ENCODE data around the gene NUP188.

NUP188 gene

DNA sequence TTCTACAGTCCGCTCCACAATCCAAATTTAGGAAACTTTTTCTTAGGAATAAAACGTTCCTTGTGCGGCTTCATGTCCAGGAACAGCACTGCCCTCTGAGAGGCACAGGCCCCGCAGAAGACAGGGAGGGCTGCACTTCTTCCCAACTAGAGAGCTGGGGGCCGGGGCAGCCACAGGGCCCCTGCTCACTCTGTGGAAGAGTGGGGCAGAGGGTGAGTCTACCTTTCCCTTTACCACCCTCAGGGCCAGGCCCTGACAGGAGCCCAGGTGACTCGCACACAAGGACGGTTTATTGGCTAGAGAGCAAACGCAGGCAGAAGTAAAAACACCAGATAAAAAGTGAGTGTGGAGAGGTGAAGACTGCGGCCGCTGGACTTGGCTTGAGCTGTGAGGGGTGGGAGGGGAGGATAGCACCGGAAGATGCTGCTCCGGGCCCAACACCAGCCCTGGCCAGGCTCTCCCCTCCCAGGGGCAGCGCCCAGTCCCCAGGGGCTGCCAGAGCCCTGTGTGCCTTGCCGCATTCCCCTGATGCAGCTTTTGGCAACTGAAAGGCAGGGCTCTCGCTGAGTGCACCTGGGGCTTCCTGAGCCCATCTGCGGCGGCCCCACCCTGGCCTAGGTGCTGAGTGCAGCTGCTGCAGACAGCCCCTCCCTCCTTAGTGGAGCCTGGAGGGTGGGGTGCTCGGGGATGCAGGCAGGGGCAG lies 60.4 kb downstream of the NUP188 start:
- peak; percentile 43 for DNase-seq

DNA sequence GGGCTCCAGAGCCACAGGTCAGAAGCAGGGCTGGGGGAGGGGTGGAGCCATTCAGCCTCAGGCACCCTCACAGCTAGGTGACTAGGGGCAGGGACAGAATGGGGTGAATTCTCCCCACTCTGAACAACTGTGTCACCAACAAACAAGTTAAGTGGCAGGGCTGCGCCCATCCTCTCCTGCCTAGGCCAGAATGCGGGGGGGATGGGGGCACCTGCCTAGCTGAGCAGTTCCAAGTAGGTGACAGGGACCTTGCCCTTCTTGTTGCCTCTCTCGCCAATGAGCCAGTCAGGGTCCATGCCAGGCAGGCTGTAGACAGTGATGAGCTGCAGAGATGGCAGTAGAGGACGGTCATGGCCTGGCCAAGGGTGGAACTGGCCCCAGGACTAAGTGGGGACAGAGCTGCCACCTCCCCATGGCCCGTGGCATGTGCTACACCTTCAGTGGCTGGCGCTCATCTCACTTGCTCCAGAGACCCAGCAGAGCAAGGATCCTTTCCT lies 61.0 kb downstream of the NUP188 start:
- DNase-seq = no peak

DNA sequence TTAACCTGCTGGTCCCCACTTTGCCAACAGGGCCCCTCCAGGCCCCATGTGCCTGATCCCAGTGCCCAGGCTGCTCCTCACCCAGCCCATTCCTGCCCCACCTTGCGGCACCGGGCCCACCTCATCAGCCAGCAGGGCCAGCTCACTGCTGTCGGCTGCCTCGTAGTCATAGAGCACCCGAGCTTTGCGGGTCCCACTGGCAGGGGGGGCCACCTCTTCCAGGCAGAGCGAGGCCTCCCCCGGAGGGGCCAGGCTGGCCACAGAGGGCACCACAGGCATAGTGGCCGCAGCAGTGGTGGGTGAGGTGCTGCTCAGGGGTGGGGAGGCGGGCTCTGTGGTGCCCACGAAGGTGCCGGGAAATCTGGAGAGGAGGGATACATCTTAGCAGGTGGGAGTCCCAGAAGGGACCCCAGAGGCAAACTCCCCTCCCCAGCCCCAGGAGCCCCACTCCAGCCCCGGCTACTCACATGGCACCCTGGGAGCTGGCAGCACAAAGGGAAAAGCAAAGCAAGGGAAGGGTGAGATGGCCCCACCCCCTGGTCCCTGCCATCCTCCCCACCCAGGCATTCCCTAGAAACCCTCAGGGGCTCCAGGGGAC lies 61.6 kb downstream of the NUP188 start:
- no peak for DNase-seq

DNA sequence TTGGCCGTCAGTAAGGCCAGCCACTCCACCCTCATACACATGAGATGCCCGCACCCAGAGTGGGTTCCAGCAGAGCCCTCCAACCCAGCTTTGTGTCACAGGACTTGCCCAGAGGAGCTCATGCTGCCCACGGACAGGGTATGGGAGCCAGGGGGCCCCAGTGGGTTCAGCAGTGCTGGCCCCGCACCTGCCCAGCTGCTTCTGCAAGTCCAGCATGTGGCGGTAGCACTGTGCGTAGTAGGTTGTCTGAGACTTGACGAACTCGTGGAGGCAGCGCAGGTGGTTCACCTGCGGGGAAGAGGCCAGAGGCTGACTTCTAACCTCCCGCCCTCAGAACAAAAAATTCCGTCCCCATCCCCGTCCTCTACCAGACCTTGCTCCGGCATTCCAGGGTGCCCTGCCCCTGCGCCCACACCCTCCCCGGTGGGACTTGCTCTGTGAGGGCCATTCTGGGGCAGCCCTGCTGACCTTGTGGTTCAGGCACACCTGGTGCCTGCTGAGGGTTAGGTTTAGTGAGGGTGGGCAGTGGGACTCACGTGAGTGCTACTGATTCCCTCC lies 62.2 kb downstream of the NUP188 start:
- no peak for DNase-seq

DNA sequence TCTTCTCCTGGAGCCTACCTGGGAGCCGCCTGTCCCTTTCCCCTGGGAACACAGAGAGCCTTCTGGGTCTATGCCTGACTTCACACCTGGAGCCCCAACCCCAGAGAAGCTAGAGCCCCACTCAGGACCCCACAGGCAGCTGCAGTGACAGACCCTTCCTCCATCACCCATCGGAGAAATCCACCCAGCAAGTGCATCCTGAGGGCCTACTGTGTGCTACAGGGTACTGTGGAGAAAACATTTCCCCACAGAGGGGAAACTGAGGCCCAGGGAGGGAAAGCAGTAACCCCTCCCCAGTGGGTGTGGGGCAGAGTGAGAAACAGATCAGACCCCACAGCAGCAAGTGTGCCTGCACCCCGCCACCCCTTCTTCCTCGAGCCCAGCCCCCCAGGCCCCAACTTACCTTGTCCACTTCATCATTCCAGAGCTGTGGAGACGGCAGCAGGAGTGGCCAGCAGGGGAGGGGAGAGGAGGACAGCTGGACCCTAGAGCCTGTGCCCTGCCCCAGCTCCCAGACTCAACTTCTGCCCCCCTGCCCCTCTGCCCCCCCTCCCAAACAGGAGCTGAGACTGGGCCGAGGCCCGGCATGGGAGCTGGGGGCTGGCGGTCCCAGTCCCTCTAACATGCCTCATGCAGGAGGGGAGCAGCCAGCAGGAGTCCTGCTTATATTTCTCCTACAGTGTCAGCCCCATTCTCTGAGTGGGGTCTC lies 62.9 kb downstream of the NUP188 start:
- no peak for DNase-seq

DNA sequence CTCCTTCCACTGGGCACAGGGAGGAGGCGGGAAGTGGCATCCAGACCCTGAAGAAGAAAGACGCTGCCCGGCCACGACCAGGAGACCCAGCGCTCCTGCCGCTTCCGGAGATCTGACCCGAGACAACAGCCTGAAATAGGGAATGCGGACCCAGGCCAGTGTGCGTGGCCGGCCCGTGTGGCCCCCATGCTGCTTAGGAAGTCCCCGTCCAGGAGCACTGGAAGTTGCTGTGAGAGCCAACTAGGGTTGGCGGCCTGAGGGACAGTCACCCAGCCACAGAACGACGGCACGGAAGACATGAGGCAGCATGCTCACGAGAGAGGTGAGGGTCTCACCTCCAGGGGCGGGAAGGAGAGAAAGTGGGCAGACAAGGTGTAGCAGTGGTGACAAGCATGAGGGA lies 63.7 kb downstream of the NUP188 start:
- DNase-seq = no peak

DNA sequence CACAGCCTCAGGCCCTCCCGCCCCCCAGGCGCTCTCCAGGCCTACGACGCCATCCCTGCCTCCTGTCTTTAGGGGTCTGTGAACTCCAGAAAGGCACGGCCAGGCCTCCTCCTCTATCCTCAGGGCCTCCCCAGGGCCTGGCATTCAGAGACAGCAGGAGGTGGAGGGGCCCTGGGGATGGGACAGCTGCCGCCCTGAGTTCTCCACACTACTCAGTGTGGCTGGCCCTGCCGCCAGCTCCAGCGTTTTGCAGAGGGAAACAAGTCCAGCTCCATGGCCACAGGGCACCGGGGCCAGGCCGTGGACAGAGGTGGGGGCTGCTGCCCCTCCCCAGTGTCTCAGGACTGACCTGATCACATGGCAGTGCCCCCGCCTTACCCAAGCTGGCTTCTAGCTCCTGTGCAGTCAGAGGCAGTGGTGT lies 64.3 kb downstream of the NUP188 start:
- no peak for DNase-seq

DNA sequence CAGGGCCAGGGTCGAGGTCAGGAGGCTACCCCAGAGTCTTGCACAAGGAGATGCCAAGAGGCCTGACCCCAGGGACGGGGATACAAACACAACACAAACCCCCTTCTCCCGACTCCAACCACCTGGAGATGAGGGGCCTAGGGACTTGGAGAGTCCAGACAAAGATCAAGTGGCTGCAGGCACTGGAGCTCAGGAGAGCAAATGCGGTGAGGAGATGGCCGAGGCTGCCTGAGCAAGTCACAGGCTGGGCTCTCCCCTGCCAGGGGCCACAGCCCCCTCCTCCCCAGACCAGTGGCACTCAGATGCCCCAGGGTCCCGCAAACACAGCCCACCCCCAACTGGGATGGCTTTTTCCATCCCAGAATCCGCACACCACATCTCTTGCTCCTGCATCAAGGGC lies 64.8 kb downstream of the NUP188 start:
- no peak for DNase-seq

DNA sequence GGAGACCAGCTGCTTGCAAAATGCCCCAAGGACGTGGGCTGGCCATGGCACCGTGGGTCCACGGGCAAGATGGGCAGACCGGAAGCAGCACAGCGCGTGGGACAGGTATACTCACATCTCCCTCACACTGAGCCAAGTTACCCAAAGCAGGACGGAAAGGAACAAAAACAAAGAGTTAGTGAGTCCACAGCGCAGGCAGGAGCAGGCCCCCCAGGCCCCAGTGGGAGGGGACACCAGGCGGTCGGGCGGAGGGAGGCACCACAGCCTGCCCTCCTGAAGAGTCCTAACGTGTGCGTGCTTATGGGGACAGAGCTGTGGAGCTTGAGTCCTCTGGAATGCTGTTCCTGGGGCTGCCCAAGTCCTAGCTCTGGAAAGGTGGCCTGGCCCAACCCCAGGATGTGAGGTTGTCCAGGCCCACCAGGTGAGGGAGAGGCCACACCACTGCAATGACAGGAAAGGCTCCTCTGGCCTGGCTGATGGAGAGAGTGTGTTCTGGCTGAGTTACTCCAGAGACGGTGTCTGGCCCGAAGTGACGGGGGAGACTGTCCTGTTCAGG lies 65.5 kb downstream of the NUP188 start:
- no peak for DNase-seq

DNA sequence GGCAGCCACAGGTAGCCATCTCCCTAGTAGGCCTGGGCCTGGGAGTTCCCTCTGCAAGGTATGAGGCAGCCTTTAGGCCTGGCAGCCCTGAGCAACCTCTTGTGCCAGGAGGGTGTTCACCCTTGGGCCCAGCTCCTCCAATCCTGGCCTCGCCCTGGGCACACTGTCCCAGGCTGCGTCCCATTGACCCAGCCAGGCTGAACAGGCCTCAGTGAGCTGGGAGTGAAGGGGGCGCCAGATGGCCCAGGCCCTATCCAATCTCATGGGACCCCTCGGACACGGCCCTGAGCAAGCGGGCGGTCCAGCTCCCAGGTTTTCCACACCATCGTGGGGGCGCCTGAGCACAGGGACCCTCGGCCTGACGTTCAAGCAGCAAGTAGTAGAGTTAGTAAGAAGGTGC lies 66.2 kb downstream of the NUP188 start:
- no peak for DNase-seq

DNA sequence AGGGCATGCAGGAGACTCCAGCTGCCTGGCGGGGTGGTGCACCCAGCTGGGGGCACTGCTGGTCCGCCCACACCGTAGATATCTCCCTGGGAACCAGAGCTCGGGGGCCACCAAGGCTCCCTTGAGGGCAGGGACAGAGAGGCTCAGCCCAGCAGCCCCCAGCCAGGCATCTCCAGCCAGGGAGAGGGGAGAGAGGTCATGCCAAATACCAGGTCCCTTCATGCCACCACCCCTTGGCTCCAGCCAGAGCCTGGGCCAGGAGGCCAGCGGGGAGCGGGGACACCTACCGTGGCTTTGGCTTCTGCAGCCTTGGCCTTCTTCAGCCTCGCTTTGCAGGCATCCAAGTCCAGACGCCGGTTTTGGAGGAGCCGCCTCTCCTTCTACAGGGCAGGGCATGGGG lies 66.6 kb downstream of the NUP188 start:
- DNase-seq = no peak

DNA sequence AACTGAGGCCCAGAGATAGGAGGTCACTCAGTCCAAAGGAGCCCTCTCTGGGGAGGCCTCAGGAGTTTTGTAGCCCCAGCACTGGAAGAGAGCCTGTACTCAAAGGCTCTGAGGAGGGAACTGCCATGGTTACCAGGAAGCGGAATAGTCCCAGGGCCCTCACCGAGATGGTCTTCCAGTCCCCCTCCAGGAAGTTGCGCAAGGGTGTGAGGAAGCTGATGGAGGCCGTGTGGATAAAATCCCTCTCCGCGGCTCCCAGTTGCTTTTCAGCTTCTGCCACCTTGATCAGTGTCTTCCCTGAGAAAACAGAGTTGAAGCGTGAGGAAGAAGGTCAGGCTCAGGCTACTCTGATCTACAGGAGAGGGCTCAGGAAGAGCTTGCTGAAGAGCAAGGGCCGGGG lies 67.1 kb downstream of the NUP188 start:
- no peak for DNase-seq

DNA sequence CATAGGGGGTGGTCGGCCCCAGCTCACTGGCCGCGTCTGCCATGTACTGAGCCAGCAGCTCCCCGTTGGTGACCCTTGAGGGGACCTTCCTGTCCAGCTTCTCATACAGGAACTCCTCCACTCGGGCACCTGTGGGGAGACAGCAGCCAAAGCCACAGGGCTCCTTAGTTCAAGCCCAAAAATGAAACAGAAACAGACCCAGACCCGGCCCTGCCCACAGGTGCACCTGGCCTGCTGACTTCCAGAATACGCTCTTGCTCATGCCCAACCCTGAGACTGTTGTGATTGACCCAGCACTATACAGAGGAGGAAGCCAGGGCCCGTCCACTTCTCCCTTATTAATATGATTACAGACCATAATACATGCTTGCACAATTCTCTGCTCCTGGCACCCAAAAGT lies 73.6 kb downstream of the NUP188 start:
- no peak for DNase-seq

DNA sequence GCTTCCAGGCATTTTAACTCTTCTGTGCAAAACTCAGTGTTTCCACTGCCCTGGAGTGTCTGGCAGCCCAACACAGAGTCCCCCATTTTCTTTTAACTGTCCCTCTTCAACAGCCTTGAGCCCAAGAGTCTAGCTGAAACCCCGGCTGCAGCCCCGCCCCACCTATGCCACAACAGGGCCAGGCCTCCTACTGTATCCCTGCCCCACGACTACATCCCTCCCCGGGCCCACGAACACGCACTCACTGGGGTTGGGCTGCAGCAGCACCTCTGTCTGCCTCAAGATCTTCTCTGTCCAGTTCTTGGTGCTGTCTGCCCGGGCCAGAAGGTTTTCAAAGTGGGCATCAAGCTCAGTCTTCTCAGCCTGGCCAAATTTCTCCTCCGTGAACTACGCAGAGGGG lies 74.5 kb downstream of the NUP188 start:
- DNase-seq = no peak

DNA sequence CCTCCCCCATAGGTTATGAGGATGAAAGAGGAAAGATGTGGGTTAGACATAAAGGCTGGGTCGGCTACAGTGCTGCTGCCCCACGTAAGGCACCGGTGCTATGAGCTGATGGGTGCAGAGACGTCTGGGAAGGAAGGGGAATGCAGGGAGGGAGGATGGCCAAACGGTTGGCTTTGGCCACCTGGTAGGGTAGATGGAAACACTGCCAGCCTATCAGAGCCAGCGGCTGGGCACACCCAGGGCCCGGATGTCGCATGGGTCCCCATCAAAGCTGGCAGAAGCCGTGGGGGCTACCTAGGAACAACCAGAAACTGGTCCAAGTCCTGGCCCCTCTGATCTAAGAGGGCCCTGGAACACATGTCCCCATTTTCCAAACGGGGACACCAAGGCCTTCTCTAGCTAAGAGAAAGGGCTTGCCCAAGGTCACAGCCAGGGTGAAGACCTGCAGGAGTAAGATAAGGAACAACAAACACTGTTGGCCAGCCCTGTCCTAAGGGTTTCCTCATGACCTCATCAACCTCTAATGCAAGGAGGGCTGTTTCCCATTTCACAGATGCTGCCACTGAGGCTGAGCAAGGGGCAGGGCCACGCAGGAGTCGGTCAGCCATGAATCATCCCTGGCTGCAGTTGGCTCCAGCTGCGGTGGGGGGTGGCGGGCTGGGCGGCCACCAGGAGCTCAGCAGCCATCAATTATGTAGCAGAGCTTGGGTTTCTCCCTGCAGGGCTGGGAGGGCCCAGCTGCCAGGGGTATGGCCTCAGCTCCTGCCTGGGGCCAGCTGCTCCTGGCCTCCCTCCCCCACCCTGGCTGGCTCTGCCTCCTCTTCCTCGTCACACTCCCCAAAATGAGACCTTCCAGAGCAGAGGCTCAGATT lies 75.8 kb downstream of the NUP188 start:
- DNase-seq = peak; percentile 51

DNA sequence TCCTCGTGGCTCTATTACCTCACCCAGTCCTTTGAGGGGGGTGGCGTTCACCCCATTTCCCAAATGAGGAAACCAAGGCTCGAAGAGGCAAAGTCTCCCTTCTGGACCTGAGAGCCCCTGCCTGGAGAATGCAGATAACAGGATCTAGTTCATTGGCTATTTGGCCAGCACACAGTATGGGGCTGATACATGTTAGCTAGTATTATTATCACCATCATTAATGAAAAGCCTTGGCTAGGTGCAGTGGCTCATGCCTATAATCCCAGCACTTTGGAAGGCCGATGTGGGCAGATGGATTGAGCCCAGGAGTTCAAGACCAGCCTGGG lies 76.4 kb downstream of the NUP188 start:
- DNase-seq = no peak

DNA sequence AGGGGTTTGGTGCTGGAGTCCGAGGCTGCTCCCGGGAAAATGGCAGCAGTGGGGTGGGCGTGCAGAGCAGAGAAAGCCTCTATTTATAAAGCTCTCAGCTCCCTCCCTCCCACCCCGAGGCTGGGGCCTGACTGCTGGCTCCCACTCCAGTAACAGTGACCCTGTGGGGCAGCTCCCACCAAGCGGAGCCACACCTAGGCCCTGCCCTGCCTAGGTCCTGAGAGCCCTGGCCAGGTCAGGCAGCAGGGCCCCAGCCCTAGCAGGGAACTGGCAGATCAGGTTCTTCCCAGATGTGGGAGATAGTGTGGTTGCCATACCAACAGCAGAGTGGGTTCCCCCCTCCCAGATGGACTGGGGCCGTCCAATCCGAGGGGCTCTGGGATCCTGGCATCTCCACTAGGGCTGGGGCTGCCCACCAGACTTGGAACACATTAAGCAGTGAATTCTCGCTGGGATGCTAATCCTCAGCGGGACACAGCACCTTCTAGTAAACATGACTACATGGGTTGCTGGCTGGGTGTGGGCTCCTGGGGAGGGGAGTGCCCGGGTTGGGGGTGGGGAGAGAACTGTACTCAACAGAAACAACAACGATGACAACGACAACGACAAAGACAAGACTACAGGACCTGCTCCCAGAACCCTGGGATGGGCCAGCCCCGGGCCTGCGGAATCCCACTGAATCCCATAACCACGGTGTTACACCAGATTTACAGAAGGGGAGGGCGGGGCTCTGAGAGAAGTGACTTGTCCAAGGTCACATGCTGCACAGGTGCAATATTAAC lies 79.1 kb downstream of the NUP188 start:
- no peak for DNase-seq

DNA sequence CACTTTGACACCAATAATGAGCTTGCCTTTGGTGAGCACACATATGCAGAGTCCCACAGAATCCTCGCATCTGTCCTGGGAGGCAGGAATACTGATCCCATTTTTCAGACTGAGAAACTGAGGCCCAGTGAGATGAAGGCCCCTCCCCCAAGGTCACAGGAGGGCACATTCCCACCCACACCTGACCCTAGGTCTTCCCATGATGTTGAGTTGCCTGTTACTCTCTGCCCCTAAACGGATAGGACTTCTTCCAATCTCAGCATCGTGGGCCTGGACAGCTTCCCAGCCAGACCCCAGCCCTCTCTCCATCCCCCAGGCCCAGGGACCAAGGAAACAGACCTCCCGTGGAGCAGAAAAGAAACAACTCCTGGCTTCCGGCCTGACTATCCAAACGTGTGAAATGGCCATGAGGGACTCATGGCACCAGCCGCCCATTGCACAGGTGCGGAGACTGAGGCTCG lies 79.8 kb downstream of the NUP188 start:
- DNase-seq = no peak

DNA sequence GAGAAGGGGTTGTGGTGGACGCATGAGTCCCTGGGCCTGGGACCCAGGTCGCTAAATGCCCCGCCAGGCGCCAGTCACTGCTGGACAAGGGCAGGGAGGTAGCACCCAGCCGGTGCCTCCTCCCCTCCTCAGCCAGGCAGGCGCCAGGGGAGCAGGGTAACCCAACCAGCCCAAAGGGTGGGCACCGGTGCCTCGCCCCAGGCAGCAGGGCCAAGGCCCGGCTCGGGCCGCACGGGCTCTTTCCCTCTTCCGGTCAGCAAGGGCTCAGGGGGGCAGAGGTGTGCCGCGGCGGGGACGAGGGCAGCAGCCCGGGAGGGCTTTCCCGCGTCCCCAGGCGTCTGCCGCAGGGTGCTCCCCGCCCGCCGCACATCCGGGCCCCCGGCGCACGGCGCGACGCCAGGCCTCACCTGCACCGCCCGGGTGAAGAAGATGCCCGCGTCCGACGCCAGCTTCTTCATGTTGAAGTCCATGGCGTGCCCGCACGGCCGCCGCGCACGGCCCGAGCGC lies 80.2 kb downstream of the NUP188 start:
- peak; percentile 84 for DNase-seq

DNA sequence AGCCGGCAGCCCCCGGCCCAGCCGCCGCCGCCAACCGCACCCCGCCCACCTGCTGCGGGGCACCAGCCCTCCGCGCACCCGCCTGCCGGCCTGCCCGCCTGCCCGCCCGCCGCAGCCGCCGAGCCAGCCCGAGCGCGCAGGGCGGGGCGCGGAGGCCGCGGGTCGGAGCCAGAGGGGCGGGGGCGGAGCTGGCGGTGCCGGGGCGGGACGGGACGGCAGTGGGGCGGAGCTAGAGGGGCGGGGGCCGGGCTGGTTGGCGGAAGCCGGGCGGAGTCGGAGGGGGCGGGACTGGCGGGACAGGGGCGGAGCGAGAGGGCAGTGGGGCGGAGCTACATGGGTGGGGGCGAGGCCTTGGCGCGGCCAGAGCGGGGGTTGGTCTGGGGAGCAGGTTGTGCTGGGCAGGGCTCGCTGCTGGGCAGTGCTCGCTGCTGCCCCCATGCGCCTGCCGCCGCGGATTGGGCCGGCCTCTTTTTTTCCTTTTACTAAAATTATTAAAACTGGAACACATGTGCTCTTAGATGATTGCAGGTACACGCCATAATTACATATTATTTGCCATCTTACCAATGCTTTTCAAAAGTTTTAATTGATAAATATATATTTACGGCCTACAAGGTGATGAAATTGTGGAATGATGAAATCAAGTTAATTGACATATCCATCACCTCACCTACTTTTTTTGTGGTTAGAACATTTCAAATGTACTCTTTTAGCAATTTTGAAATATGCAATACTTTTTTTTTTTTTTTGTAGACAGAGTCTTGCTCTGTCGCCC lies 80.9 kb downstream of the NUP188 start, which contains the start of gene SH3GLB2:
SH3GLB2 (minus strand) TSS at position 140 of the 775 bp plus-strand sequence. CDS start 177 bp downstream, outside the sequence.
- peak; percentile 94 for DNase-seq

DNA sequence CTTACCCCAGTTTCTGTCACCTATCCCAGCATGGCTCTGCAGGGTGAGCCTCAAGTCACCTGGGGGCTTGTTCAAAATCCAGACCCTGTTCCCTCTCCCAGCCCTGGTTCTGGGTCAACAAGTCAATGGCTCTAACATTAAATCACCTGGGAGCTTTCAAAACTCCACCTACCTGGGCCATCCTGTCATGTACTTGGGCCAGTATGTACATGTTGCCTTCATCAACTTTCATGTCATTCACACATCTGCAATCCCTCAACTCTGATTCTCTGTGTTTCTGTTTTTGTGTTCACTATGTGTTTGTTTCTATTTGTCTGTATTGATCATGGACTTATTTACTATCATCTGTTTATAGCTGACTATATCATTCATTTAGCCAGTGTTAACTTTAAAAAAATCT lies 82.7 kb downstream of the NUP188 start:
- DNase-seq = no peak

Data from NCI-H2171 (cell line).